H9 (cell line): ENCODE results near the gene TNIK. TPM values are rescaled to one million over a fixed set of nuclear protein-coding genes. Genes with fewer than 3 reads are reported as not detected.

Experiments used
- DNase-seq: peaks from one replicate; pipeline ENCODE4 v3.0.0-alpha.2; 2017
- H2AFZ ChIP-seq: one replicate; pipeline ENCODE4 v1.6.1; 2013; ENCODE audit warnings: mild to moderate bottlenecking, low read length, control low read depth, moderate library complexity
- H2AK5ac ChIP-seq: 2 replicates; pipeline ENCODE4 v1.6.1; 2013; ENCODE audit warnings: low read length, control low read depth, mixed read lengths; ENCODE audit not compliant: insufficient read length
- H2BK120ac ChIP-seq: one replicate; pipeline ENCODE4 v1.6.1; 2013; ENCODE audit warnings: low read depth, mild to moderate bottlenecking, low read length, control low read depth, inconsistent platforms; ENCODE audit not compliant: poor library complexity, severe bottlenecking
- H2BK12ac ChIP-seq: 2 replicates; pipeline ENCODE4 v1.6.1; 2013; ENCODE audit warnings: low read length, control low read depth, mixed read lengths, low read depth; ENCODE audit not compliant: insufficient read length
- H2BK15ac ChIP-seq: 2 replicates; pipeline ENCODE4 v1.6.1; 2013; ENCODE audit warnings: low read depth, low read length, control low read depth
- H2BK20ac ChIP-seq: one replicate; pipeline ENCODE4 v1.6.1; 2013; ENCODE audit warnings: low read depth, mild to moderate bottlenecking, low read length, control low read depth, inconsistent platforms; ENCODE audit not compliant: poor library complexity, severe bottlenecking
- H2BK5ac ChIP-seq: 2 replicates; pipeline ENCODE4 v1.6.1; 2013; ENCODE audit warnings: low read length, control low read depth, mixed read lengths; ENCODE audit not compliant: insufficient read length
- H3K14ac ChIP-seq: 2 replicates; pipeline ENCODE4 v1.6.1; 2013; ENCODE audit warnings: low read length, control low read depth; ENCODE audit not compliant: insufficient read depth
- H3K18ac ChIP-seq: 2 replicates; pipeline ENCODE4 v1.6.1; 2013; ENCODE audit warnings: low read depth, mild to moderate bottlenecking, mixed read lengths, low read length, control low read depth; ENCODE audit not compliant: insufficient read length
- H3K23ac ChIP-seq: 2 replicates; pipeline ENCODE4 v1.6.1; 2013; ENCODE audit warnings: low read length, control low read depth, mixed read lengths, low read depth; ENCODE audit not compliant: insufficient read length
- H3K23me2 ChIP-seq: 2 replicates; pipeline ENCODE4 v1.6.1; 2013; ENCODE audit warnings: low read depth, mild to moderate bottlenecking, mixed read lengths, low read length, control low read depth; ENCODE audit not compliant: insufficient read length, poor library complexity, severe bottlenecking
- H3K27ac ChIP-seq: 2 replicates; pipeline ENCODE4 v1.5.1; 2013; ENCODE audit warnings: low read length, control low read depth, mixed read lengths, low read depth; ENCODE audit not compliant: insufficient read length
- H3K27me3 ChIP-seq: 2 replicates; pipeline ENCODE4 v1.6.1; 2013; ENCODE audit warnings: low read length, control low read depth, inconsistent platforms; ENCODE audit not compliant: insufficient read depth
- H3K4ac ChIP-seq: 2 replicates; pipeline ENCODE4 v1.6.1; 2013; ENCODE audit warnings: low read depth, mild to moderate bottlenecking, control low read depth, inconsistent platforms, low read length, moderate library complexity
- H3K4me1 ChIP-seq: 2 replicates; pipeline ENCODE4 v1.6.1; 2013; ENCODE audit warnings: low read length, control low read depth, inconsistent platforms; ENCODE audit not compliant: insufficient read depth
- H3K4me2 ChIP-seq: 2 replicates; pipeline ENCODE4 v1.6.1; 2013; ENCODE audit warnings: low read length, control low read depth, mixed read lengths; ENCODE audit not compliant: insufficient read length, insufficient read depth
- H3K56ac ChIP-seq: 2 replicates; pipeline ENCODE4 v1.6.1; 2013; ENCODE audit warnings: low read depth, mild to moderate bottlenecking, mixed read lengths, low read length, control low read depth; ENCODE audit not compliant: insufficient read length
- H3K79me1 ChIP-seq: 2 replicates; pipeline ENCODE4 v1.6.1; 2013; ENCODE audit warnings: low read depth, mild to moderate bottlenecking, moderate library complexity, low read length, control low read depth, inconsistent platforms; ENCODE audit not compliant: insufficient read depth, poor library complexity, severe bottlenecking
- H3K79me2 ChIP-seq: 2 replicates; pipeline ENCODE4 v1.6.1; 2013; ENCODE audit warnings: low read length, control low read depth, inconsistent platforms; ENCODE audit not compliant: insufficient read depth
- H3K9ac ChIP-seq: 2 replicates; pipeline ENCODE4 v1.6.1; 2013; ENCODE audit warnings: low read length, control low read depth, mixed read lengths; ENCODE audit not compliant: insufficient read length; ENCODE audit errors: extremely low read depth
- H3K9me3 ChIP-seq: one replicate; pipeline ENCODE4 v1.6.1; 2013; ENCODE audit warnings: low read depth, low read length, inconsistent platforms; ENCODE audit not compliant: control insufficient read depth
- H3T11ph ChIP-seq: one replicate; pipeline ENCODE4 v1.6.1; 2013; ENCODE audit warnings: mild to moderate bottlenecking, low read length, control low read depth, inconsistent platforms
- H4K20me1 ChIP-seq: one replicate; pipeline ENCODE4 v1.6.1; 2013; ENCODE audit not compliant: control insufficient read depth, insufficient read length, insufficient read depth
- H4K5ac ChIP-seq: 2 replicates; pipeline ENCODE4 v1.6.1; 2013; ENCODE audit warnings: low read depth, mild to moderate bottlenecking, mixed read lengths, low read length, control low read depth; ENCODE audit not compliant: insufficient read length
- H4K8ac ChIP-seq: replicated peaks from 2 replicates; pipeline ENCODE4 v1.6.1; 2013; ENCODE audit warnings: low read length, control low read depth, mixed read lengths, low read depth; ENCODE audit not compliant: insufficient read length
- H4K91ac ChIP-seq: 2 replicates; pipeline ENCODE4 v1.6.1; 2013; ENCODE audit warnings: low read depth, mild to moderate bottlenecking, moderate library complexity, mixed read lengths, low read length, control low read depth; ENCODE audit not compliant: insufficient read length
- H3K27ac Mint-ChIP-seq, 3 experiments: 2 replicates in 2 of 3; 3 replicates in 1 of 3; pipeline ENCODE4 v1.8.0; 2020 to 2021; ENCODE audit warnings: mixed read lengths in 3 of 3, mild to moderate bottlenecking in 1 of 3, moderate library complexity in 1 of 3
- H3K27me3 Mint-ChIP-seq: 2 replicates; pipeline ENCODE4 v1.8.0; 2021; ENCODE audit warnings: low read depth, mild to moderate bottlenecking, moderate library complexity, mixed read lengths
- H3K36me3 Mint-ChIP-seq, 3 experiments: 2 replicates in 2 of 3; 3 replicates in 1 of 3; pipeline ENCODE4 v1.8.0; 2020 to 2021; ENCODE audit warnings: low read depth in 3 of 3, mixed read lengths in 3 of 3; ENCODE audit not compliant: insufficient read depth in 1 of 3
- H3K4me1 Mint-ChIP-seq, 2 experiments: 2 replicates each; pipeline ENCODE4 v1.8.0; 2020; ENCODE audit warnings: mixed read lengths in 2 of 2
- H3K4me3 Mint-ChIP-seq, 2 experiments: 2 replicates in 1 of 2; 3 replicates in 1 of 2; pipeline ENCODE4 v1.8.0; 2020 to 2021; ENCODE audit warnings: mild to moderate bottlenecking in 2 of 2, mixed read lengths in 2 of 2, moderate library complexity in 1 of 2
- H3K9me3 Mint-ChIP-seq, 2 experiments: 2 replicates in 1 of 2; 3 replicates in 1 of 2; pipeline ENCODE4 v1.8.0; 2020; ENCODE audit warnings: mild to moderate bottlenecking in 2 of 2, mixed read lengths in 2 of 2, moderate library complexity in 1 of 2
- whole genome bisulfite sequencing: extraction: QIAGEN DNeasy Blood & Tissue Kit; methylation state at CpG from one replicate; pipeline ENCODE4 v1.1.7; 2013; ENCODE audit warnings: missing lambda C conversion rate, low lambda C conversion rate, mixed read lengths; ENCODE audit not compliant: insufficient read length; ENCODE audit errors: extremely low coverage; 5-methylcytosine and 5-hydroxymethylcytosine counted together
- total RNA-seq: library from RNA; stranded (reverse); gene quantifications from 2 replicates; pipeline ENCODE4 v1.2.1, GENCODE V29; 2021
- TF ChIP-seq, protein P1 (sequence below): fragments of 200-600 bp; sonication (generic); conservative IDR thresholded peaks from 3 replicates; pipeline ENCODE4 v1.8.0; 2021; ENCODE audit warnings: antibody characterized with exemption, mild to moderate bottlenecking

The TNIK gene
- total RNA-seq, 1 experiment from 2014 or later = 15.9 TPM

GRCh38 chr3:171328419-171329082 is 131.7 kb downstream of the TNIK start:
- H3K36me3 Mint-ChIP-seq = peaks cover 0 to 8% (median 0%) of the 10 kb centered on the region in 3 experiments; a peak in 1 of 7 replicates
- H3K9me3 Mint-ChIP-seq = peaks cover 3 to 7% of the 10 kb centered on the region in 2 experiments; a peak in 3 of 5 replicates
- H2BK5ac ChIP-seq = no peak overlapping the region
- H3K4me3 Mint-ChIP-seq = no peak overlapping the region
- H4K8ac ChIP-seq = no peak overlapping the region
- peak; percentile 45 for DNase-seq
- no peak overlapping the region for H4K5ac ChIP-seq
- no peak overlapping the region for H2BK15ac ChIP-seq
- no peak overlapping the region for H3K27ac ChIP-seq
- peaks cover 5% of the 10 kb centered on the region for H3K4me1 ChIP-seq
- H3K14ac ChIP-seq = no peak overlapping the region
- H3K9me3 ChIP-seq = no peaks in the 10 kb centered on the region
- H2AK5ac ChIP-seq = no peak overlapping the region
- no peak overlapping the region for H2AFZ ChIP-seq
- H2BK20ac ChIP-seq = no peak overlapping the region
- H3K4me1 Mint-ChIP-seq = peaks cover 17 to 29% of the 10 kb centered on the region in 2 experiments
- H4K91ac ChIP-seq = no peak overlapping the region
- H3K4me2 ChIP-seq = no peak overlapping the region
- H3K56ac ChIP-seq = no peak overlapping the region
- H2BK12ac ChIP-seq = no peak overlapping the region
- no peak overlapping the region for H3K18ac ChIP-seq
- no peaks in the 10 kb centered on the region for H3K79me1 ChIP-seq
- 0 out of 2 replicates have a peak, but pooled peaks cover 2% of the 10 kb centered on the region for H3K79me2 ChIP-seq
- no peaks in the 10 kb centered on the region for H3K23me2 ChIP-seq
- no peak overlapping the region for H2BK120ac ChIP-seq
- H3K23ac ChIP-seq = no peak overlapping the region
- TF ChIP-seq, protein P1, sequence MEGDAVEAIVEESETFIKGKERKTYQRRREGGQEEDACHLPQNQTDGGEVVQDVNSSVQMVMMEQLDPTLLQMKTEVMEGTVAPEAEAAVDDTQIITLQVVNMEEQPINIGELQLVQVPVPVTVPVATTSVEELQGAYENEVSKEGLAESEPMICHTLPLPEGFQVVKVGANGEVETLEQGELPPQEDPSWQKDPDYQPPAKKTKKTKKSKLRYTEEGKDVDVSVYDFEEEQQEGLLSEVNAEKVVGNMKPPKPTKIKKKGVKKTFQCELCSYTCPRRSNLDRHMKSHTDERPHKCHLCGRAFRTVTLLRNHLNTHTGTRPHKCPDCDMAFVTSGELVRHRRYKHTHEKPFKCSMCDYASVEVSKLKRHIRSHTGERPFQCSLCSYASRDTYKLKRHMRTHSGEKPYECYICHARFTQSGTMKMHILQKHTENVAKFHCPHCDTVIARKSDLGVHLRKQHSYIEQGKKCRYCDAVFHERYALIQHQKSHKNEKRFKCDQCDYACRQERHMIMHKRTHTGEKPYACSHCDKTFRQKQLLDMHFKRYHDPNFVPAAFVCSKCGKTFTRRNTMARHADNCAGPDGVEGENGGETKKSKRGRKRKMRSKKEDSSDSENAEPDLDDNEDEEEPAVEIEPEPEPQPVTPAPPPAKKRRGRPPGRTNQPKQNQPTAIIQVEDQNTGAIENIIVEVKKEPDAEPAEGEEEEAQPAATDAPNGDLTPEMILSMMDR = peak; percentile 36; the same call in 2 of the 3 replicates
- H3K9ac ChIP-seq = no peak overlapping the region
- H3K27me3 Mint-ChIP-seq = no peaks in the 10 kb centered on the region
- no peak overlapping the region for H3K27ac Mint-ChIP-seq
- no peak overlapping the region for H3K4ac ChIP-seq
- WGBS = no CpG with 5 or more reads among the region's 3 CpGs
- no peaks in the 10 kb centered on the region for H3K27me3 ChIP-seq
- no peaks in the 10 kb centered on the region for H4K20me1 ChIP-seq
- H3T11ph ChIP-seq = no peak overlapping the region
